PC-3 (cell line): Measurements from ENCODE around the gene COL9A2.
A peak's percentile ranks its signal among the peaks of the same experiment; 100 is the strongest.

Experiments used
- EZH2phosphoT487 ChIP-seq: fragments of 300-600 bp; sonication (generic); IDR thresholded peaks from 2 replicates; pipeline ENCODE4 v1.6.1; 2018; ENCODE audit warnings: mild to moderate bottlenecking, antibody characterized with exemption, low read length, borderline replicate concordance
- TF ChIP-seq, protein P1 (sequence below): fragments of 300-600 bp; sonication (generic); conservative IDR thresholded peaks from 2 replicates; pipeline ENCODE4 v1.5.1; 2017; ENCODE audit warnings: antibody characterized with exemption, low read depth, mild to moderate bottlenecking, low read length

DNA sequence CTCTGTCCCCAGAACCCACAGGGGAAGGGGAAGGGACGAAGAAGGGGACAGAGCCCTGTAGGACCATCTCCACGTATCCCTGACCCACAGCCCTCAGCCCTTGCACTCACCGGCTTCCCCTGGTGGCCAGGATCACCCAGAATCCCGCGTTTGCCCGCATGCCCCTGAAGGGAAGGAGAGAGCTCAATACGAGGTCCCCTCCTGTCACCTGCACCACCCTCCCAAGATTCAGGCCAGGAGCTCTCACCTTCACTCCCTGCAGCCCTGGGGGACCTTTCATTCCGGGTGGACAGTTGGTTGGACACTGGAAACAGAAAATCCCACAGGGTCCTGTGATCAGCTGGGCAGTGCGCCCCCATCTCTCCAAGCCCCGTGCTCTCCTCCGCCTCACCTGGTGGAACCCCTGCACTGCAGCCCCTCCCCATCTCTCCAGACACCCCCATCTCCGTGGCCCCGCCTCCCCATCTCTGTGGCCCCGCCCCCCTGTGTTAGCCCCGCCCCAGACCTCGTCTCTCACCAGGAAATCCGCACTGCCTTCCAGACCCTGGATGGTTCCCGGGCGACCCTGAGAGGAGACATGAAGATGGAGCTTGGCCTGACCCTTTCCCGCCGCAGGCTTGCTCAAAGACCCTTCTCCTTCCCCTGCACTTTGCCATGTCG lies 6.0 kb downstream of the COL9A2 start:
- TF ChIP-seq, protein P1, sequence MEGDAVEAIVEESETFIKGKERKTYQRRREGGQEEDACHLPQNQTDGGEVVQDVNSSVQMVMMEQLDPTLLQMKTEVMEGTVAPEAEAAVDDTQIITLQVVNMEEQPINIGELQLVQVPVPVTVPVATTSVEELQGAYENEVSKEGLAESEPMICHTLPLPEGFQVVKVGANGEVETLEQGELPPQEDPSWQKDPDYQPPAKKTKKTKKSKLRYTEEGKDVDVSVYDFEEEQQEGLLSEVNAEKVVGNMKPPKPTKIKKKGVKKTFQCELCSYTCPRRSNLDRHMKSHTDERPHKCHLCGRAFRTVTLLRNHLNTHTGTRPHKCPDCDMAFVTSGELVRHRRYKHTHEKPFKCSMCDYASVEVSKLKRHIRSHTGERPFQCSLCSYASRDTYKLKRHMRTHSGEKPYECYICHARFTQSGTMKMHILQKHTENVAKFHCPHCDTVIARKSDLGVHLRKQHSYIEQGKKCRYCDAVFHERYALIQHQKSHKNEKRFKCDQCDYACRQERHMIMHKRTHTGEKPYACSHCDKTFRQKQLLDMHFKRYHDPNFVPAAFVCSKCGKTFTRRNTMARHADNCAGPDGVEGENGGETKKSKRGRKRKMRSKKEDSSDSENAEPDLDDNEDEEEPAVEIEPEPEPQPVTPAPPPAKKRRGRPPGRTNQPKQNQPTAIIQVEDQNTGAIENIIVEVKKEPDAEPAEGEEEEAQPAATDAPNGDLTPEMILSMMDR, result peak; percentile 31; the same call in 1 of the 2 replicates
- no peak for TF ChIP-seq EZH2phosphoT487
